ENCODE results near the gene CA5B.
"Not testable (repeated sequence)": the region's sequence is repeated elsewhere in the genome, so short reads cannot be mapped to it uniquely, and the experiment has no call there.

Gene CA5B

DNA sequence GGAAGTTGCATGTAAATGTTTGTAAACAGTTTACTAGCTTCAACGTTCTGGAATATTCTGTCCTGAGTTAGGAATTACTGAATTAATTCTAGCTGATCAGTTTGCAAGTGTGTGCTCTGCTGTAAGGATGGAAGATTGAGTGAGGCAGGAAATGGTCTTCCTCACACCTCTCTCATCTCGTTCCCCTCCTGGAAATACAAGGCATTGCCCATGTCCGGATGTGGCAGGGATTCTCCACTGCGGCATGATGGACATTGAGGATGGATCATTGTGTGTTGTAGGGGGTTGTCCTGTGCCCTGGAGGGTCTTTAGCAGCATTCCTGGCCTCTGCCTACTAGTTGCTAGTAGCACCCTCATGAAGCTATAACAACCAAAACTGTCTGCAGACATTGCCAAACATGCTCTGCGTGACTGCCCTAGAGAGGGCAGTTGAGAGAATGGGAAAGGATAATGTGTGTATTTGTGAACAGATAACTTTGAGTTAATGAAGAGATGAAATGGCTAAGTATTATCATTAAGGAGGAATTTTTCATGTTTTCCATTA, 12.6 kb downstream of the CA5B start:
- Histone ChIP-seq H3K4me1 (ENCODE audit: insufficient read depth, insufficient read length) (peaks cover 3% of the 10 kb centered on the region), H3K36me3 (ENCODE audit: insufficient read depth, insufficient read length, low read length) (no peaks in the 10 kb centered on the region), H3K9ac (ENCODE audit: insufficient read length, low read depth) (no peak overlapping the region), H3K27me3 (ENCODE audit: insufficient read depth, insufficient read length) (no peaks in the 10 kb centered on the region), H3K9me3 (ENCODE audit: insufficient read depth, low read length) (no peaks in the 10 kb centered on the region), H3K4me3 (ENCODE audit: insufficient read length, low read depth) (no peak overlapping the region)
- DNase-seq (ENCODE audit: low read depth, low spot score) = no peak
- TF ChIP-seq SUZ12 (IDR thresholded peaks at IDR 0.05; ENCODE audit: extremely low read depth, insufficient read depth, insufficient read length) = no peak
- no peak for TF ChIP-seq ZNF274 (IDR thresholded peaks at IDR 0.05; ENCODE audit: low read depth, low read length)
- no peak for TF ChIP-seq YY1 (IDR thresholded peaks at IDR 0.05; ENCODE audit: insufficient read depth, insufficient read length)

- H3K4me3 ChIP-seq (ENCODE audit: insufficient read length, low read depth) = no peak overlapping the region
- TF ChIP-seq YY1 (IDR thresholded peaks at IDR 0.05; ENCODE audit: insufficient read depth, insufficient read length) (no peak), ZNF274 (IDR thresholded peaks at IDR 0.05; ENCODE audit: low read depth, low read length) (no peak)
- no peak for DNase-seq (ENCODE audit: low read depth, low spot score)
- no peaks in the 10 kb centered on the region for H3K36me3 ChIP-seq (ENCODE audit: insufficient read depth, insufficient read length, low read length)
- no peaks in the 10 kb centered on the region for H3K9me3 ChIP-seq (ENCODE audit: insufficient read depth, low read length)
- peaks cover 3% of the 10 kb centered on the region for H3K4me1 ChIP-seq (ENCODE audit: insufficient read depth, insufficient read length)
- no peaks in the 10 kb centered on the region for H3K27me3 ChIP-seq (ENCODE audit: insufficient read depth, insufficient read length)
- H3K9ac ChIP-seq (ENCODE audit: insufficient read length, low read depth) = no peak overlapping the region
Measured at GRCh38 chrX:15751155-15751819, 13.2 kb downstream of the CA5B start.

DNA sequence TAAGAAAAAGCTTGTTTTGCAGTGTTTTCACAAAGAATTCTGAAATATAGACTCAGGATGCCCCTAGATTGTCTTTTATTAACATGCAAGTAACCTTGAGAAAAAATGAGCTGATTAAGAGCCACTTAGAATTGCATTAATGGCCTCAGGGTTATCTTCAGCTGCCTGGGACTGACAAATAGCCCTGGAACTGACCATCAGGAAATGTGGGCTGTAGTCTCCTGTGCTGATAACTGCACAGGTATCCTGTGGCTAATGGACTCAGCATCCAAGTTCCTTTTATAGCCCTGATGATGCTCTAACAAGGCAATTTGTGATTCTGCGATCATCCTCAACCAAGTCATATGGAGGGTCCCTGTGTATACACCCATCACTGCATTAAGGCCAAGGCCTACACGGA, 17.0 kb downstream of the CA5B start:
- H3K36me3 ChIP-seq (ENCODE audit: insufficient read depth, insufficient read length, low read length) = no peaks in the 10 kb centered on the region
- peaks cover 3% of the 10 kb centered on the region for H3K4me1 ChIP-seq (ENCODE audit: insufficient read depth, insufficient read length)
- H3K9ac ChIP-seq (ENCODE audit: insufficient read length, low read depth) = no peak overlapping the region
- no peaks in the 10 kb centered on the region for H3K27me3 ChIP-seq (ENCODE audit: insufficient read depth, insufficient read length)
- H3K9me3 ChIP-seq (ENCODE audit: insufficient read depth, low read length) = no peaks in the 10 kb centered on the region
- TF ChIP-seq ZNF274 (IDR thresholded peaks at IDR 0.05; ENCODE audit: low read depth, low read length) (no peak), SUZ12 (IDR thresholded peaks at IDR 0.05; ENCODE audit: extremely low read depth, insufficient read depth, insufficient read length) (no peak), YY1 (IDR thresholded peaks at IDR 0.05; ENCODE audit: insufficient read depth, insufficient read length) (no peak)
- DNase-seq (ENCODE audit: low read depth, low spot score) = no peak
- no peak overlapping the region for H3K4me3 ChIP-seq (ENCODE audit: insufficient read length, low read depth)

DNA sequence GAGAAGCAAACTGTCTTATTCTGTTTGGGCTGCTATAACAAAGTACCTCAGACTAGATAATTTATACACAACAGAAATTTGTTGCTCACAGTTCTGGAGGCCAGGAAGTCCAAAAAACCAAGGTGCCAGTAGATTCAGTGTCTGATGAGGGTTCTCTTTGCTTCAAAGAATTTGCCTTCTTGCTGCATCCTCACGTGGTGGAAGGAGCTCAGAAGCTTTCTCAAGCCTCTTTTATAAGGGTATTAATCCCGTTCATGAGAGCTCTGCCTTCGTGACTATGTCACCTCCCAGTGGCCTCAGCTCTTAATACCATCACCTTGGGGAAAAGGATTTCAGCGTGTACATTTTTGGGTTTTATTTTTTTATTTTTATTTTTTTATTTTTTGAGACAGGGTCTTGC, 20.1 kb downstream of the CA5B start:
- Histone ChIP-seq H3K36me3 (ENCODE audit: insufficient read depth, insufficient read length, low read length) (no peaks in the 10 kb centered on the region), H3K9ac (ENCODE audit: insufficient read length, low read depth) (no peak overlapping the region)
- no peak for DNase-seq (ENCODE audit: low read depth, low spot score)

DNA sequence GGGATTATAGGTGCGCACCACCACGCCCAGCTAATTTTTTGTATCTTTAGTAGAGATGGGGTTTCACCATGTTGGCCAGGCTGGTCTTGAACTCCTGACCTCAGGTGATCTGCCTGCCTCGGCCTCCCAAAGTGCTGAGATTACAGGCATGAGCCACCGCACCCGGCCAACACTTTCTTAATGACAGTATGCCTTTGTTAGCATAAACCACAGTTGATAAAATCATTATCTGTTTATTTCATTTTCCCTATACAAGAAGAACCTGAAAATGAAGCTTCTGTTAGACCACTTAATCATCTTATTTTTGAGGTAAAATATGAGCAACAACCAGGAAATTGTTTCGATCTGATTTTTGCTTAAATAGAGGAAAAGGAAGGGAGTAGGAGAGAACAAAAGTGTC, 21.8 kb downstream of the CA5B start:
- not testable (repeated sequence) for H3K27me3 ChIP-seq (ENCODE audit: insufficient read depth, insufficient read length); H3K4me3 ChIP-seq (ENCODE audit: insufficient read length, low read depth)

More for the DNA sequence above, 20.1 kb downstream of the CA5B start:
- TF ChIP-seq SUZ12 (IDR thresholded peaks at IDR 0.05; ENCODE audit: extremely low read depth, insufficient read depth, insufficient read length) (no peak), ZNF274 (IDR thresholded peaks at IDR 0.05; ENCODE audit: low read depth, low read length) (no peak), YY1 (IDR thresholded peaks at IDR 0.05; ENCODE audit: insufficient read depth, insufficient read length) (no peak)
- Histone ChIP-seq H3K4me1 (ENCODE audit: insufficient read depth, insufficient read length) (no peaks in the 10 kb centered on the region), H3K9me3 (ENCODE audit: insufficient read depth, low read length) (no peaks in the 10 kb centered on the region), H3K27me3 (ENCODE audit: insufficient read depth, insufficient read length) (no peaks in the 10 kb centered on the region), H3K4me3 (ENCODE audit: insufficient read length, low read depth) (no peak overlapping the region)

GRCh38 chrX:15761564-15762191, 23.6 kb downstream of the CA5B start:
- no peaks in the 10 kb centered on the region for H3K27me3 ChIP-seq (ENCODE audit: insufficient read depth, insufficient read length)
- H3K9me3 ChIP-seq (ENCODE audit: insufficient read depth, low read length) = no peaks in the 10 kb centered on the region
- TF ChIP-seq ZNF274 (IDR thresholded peaks at IDR 0.05; ENCODE audit: low read depth, low read length) = no peak
- TF ChIP-seq SUZ12 (IDR thresholded peaks at IDR 0.05; ENCODE audit: extremely low read depth, insufficient read depth, insufficient read length) = no peak
- no peak for TF ChIP-seq YY1 (IDR thresholded peaks at IDR 0.05; ENCODE audit: insufficient read depth, insufficient read length)
- H3K4me3 ChIP-seq (ENCODE audit: insufficient read length, low read depth) = no peak overlapping the region
- no peak overlapping the region for H3K9ac ChIP-seq (ENCODE audit: insufficient read length, low read depth)
- no peaks in the 10 kb centered on the region for H3K36me3 ChIP-seq (ENCODE audit: insufficient read depth, insufficient read length, low read length)
- no peaks in the 10 kb centered on the region for H3K4me1 ChIP-seq (ENCODE audit: insufficient read depth, insufficient read length)
- peak; percentile 33 for DNase-seq (ENCODE audit: low read depth, low spot score)

More for the DNA sequence above, 21.8 kb downstream of the CA5B start:
- H3K36me3 ChIP-seq (ENCODE audit: insufficient read depth, insufficient read length, low read length); H3K9ac ChIP-seq (ENCODE audit: insufficient read length, low read depth); H3K4me1 ChIP-seq (ENCODE audit: insufficient read depth, insufficient read length); DNase-seq (ENCODE audit: low read depth, low spot score); H3K9me3 ChIP-seq (ENCODE audit: insufficient read depth, low read length): not testable (repeated sequence)

GRCh38 chrX:15769300-15769954, 31.4 kb downstream of the CA5B start:
- no peak for TF ChIP-seq YY1 (IDR thresholded peaks at IDR 0.05; ENCODE audit: insufficient read depth, insufficient read length)
- TF ChIP-seq SUZ12 (IDR thresholded peaks at IDR 0.05; ENCODE audit: extremely low read depth, insufficient read depth, insufficient read length) = no peak
- no peak for TF ChIP-seq ZNF274 (IDR thresholded peaks at IDR 0.05; ENCODE audit: low read depth, low read length)
- Histone ChIP-seq H3K9me3 (ENCODE audit: insufficient read depth, low read length) (no peaks in the 10 kb centered on the region), H3K36me3 (ENCODE audit: insufficient read depth, insufficient read length, low read length) (no peaks in the 10 kb centered on the region), H3K27me3 (ENCODE audit: insufficient read depth, insufficient read length) (no peaks in the 10 kb centered on the region), H3K4me3 (ENCODE audit: insufficient read length, low read depth) (no peak overlapping the region), H3K9ac (ENCODE audit: insufficient read length, low read depth) (no peak overlapping the region), H3K4me1 (ENCODE audit: insufficient read depth, insufficient read length) (no peaks in the 10 kb centered on the region)
- peak; percentile 77 for DNase-seq (ENCODE audit: low read depth, low spot score)
